Neural progenitor cell (in vitro differentiated cells): ENCODE data around the gene EYS.

Source experiments
- CTCF ChIP-seq: fragments of 200-600 bp; sonication (generic); IDR thresholded peaks from 2 replicates; pipeline ENCODE4 v1.5.1; 2017; ENCODE audit warnings: antibody characterized with exemption, mild to moderate bottlenecking
- EZH2 ChIP-seq: fragments of 200-600 bp; sonication (generic); IDR thresholded peaks from 2 replicates; pipeline ENCODE4 v1.6.1; 2017; ENCODE audit warnings: antibody characterized with exemption, mild to moderate bottlenecking, moderate library complexity
- EZH2phosphoT487 ChIP-seq: fragments of 200-600 bp; sonication (generic); IDR thresholded peaks from 2 replicates; pipeline ENCODE4 v1.6.1; 2017; ENCODE audit warnings: antibody characterized with exemption

- TF ChIP-seq EZH2 (no peak), CTCF (no peak), EZH2phosphoT487 (no peak)
Observed at GRCh38 chr6:64988148-64988547, 718.9 kb downstream of the EYS start.
